Measurements from ENCODE around the gene FBXW4.

Gene FBXW4

DNA sequence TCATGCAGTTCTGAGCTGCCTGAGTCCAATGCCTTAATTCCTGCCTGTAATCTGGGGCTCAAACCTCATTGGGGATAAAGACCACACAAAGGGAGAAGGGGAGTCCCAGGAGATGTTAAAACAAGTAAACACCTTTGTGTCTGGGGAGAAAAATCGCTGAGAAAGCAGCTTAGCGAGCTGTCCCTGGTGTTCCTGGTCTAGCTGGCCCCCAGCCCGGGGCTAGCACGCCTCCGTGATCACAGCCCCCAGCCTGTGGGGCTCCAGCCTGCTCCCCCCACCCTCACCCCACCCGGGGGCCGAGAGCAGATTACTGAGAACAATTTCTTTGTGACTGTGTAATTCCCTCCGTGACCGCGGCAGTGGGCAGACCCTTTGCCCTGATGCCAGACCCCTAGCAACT lies 82.1 kb downstream of the FBXW4 start:
- TF ChIP-seq TCF12 (IDR thresholded peaks at IDR 0.05; ENCODE audit: low read depth) (no peak), TAF1 (IDR thresholded peaks at IDR 0.05; ENCODE audit: low read depth) (no peak), FOXM1 (IDR thresholded peaks at IDR 0.05; ENCODE audit: borderline replicate concordance, low read depth) (no peak), NFIC (IDR thresholded peaks at IDR 0.05) (no peak), CREB1 (IDR thresholded peaks at IDR 0.05; ENCODE audit: low read depth) (no peak), RAD21 (IDR thresholded peaks at IDR 0.05; ENCODE audit: low read depth) (no peak), YY1 (IDR thresholded peaks at IDR 0.05; ENCODE audit: low read depth) (no peak), ZBTB7A (IDR thresholded peaks at IDR 0.05; ENCODE audit: low read depth) (no peak), EP300 (IDR thresholded peaks at IDR 0.05; ENCODE audit: borderline replicate concordance) (no peak), EGR1 (IDR thresholded peaks at IDR 0.05) (no peak), CEBPB (IDR thresholded peaks at IDR 0.05) (no peak), TEAD4 (IDR thresholded peaks at IDR 0.05) (no peak)
- TF ChIP-seq, protein P1, sequence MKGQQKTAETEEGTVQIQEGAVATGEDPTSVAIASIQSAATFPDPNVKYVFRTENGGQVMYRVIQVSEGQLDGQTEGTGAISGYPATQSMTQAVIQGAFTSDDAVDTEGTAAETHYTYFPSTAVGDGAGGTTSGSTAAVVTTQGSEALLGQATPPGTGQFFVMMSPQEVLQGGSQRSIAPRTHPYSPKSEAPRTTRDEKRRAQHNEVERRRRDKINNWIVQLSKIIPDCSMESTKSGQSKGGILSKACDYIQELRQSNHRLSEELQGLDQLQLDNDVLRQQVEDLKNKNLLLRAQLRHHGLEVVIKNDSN (IDR thresholded peaks at IDR 0.05): no peak
- TF ChIP-seq, protein P2, sequence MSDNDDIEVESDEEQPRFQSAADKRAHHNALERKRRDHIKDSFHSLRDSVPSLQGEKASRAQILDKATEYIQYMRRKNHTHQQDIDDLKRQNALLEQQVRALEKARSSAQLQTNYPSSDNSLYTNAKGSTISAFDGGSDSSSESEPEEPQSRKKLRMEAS (IDR thresholded peaks at IDR 0.05): no peak
- TF ChIP-seq, protein P3, sequence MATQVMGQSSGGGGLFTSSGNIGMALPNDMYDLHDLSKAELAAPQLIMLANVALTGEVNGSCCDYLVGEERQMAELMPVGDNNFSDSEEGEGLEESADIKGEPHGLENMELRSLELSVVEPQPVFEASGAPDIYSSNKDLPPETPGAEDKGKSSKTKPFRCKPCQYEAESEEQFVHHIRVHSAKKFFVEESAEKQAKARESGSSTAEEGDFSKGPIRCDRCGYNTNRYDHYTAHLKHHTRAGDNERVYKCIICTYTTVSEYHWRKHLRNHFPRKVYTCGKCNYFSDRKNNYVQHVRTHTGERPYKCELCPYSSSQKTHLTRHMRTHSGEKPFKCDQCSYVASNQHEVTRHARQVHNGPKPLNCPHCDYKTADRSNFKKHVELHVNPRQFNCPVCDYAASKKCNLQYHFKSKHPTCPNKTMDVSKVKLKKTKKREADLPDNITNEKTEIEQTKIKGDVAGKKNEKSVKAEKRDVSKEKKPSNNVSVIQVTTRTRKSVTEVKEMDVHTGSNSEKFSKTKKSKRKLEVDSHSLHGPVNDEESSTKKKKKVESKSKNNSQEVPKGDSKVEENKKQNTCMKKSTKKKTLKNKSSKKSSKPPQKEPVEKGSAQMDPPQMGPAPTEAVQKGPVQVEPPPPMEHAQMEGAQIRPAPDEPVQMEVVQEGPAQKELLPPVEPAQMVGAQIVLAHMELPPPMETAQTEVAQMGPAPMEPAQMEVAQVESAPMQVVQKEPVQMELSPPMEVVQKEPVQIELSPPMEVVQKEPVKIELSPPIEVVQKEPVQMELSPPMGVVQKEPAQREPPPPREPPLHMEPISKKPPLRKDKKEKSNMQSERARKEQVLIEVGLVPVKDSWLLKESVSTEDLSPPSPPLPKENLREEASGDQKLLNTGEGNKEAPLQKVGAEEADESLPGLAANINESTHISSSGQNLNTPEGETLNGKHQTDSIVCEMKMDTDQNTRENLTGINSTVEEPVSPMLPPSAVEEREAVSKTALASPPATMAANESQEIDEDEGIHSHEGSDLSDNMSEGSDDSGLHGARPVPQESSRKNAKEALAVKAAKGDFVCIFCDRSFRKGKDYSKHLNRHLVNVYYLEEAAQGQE (IDR thresholded peaks at IDR 0.05; ENCODE audit: low read depth): no peak

DNA sequence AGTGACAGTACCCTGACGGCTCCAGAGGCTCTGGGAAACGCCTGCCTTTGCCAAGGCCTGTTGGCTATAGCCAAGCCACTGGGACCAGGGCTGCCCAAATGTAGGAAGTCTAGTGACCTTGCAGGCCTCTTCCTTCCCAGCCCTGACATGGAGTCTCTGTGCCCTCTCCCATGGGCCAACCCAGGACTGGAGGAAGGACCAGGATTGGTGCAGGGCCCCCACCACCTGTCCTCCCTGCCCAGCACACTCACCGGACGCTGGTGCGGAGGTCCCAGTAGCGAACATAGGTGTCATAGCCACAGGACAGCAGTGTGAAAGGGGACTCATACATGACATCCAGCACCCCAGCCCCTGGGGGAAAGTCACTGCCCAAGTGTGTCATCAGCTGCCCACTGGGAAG lies 82.9 kb downstream of the FBXW4 start:
- no peak for TF ChIP-seq NFIC (IDR thresholded peaks at IDR 0.05)
- no peak for TF ChIP-seq FOXM1 (IDR thresholded peaks at IDR 0.05; ENCODE audit: borderline replicate concordance, low read depth)
- TF ChIP-seq TAF1 (IDR thresholded peaks at IDR 0.05; ENCODE audit: low read depth): no peak
- no peak for TF ChIP-seq TEAD4 (IDR thresholded peaks at IDR 0.05)
- TF ChIP-seq, protein P3 (IDR thresholded peaks at IDR 0.05; ENCODE audit: low read depth): no peak
- no peak for TF ChIP-seq RAD21 (IDR thresholded peaks at IDR 0.05; ENCODE audit: low read depth)
- TF ChIP-seq TCF12 (IDR thresholded peaks at IDR 0.05; ENCODE audit: low read depth): no peak
- TF ChIP-seq EP300 (IDR thresholded peaks at IDR 0.05; ENCODE audit: borderline replicate concordance): no peak
- TF ChIP-seq CREB1 (IDR thresholded peaks at IDR 0.05; ENCODE audit: low read depth): no peak
- no peak for TF ChIP-seq CEBPB (IDR thresholded peaks at IDR 0.05)

DNA sequence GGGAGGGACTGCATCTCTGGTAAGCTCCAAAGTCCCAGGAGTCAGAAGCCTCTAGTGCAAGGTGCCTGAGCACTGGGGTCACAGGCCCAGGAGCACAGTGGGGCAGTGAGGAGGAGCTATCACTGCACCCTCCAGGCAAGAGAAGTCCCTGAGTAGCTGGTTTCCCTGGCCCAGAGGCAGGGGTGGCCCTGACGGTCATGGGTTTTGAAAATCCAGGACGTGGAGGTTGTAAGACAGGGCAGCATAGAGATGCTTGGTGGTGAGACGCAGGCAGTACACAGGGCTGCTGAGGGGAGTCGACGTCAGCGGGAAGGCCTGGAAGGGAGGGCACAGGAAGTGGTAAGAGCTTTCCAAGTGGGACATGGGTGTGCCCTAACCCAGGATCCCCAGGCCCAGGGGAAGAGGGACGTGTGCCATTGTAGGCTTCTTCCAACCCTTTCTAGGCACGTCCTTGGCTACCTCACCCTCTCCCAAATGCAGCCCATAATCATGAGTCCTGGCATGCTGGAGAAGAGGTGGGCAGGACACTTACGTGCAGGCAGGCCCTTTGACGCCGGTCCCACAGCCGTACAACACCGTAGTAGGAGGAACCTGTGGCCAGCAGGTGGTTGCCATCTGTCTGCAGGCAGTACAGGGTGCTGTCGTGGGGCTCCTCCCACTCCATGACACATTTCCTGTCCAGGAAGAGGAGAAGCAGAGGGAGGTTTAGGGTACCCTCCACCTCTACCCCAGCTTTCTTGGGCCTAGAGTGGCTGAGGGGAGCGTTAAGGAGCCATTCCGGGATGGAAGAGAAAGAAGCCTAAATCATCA lies 83.7 kb downstream of the FBXW4 start:
- TF ChIP-seq YY1 (IDR thresholded peaks at IDR 0.05; ENCODE audit: low read depth): no peak
- no peak for TF ChIP-seq CREB1 (IDR thresholded peaks at IDR 0.05; ENCODE audit: low read depth)
- TF ChIP-seq, protein P2 (IDR thresholded peaks at IDR 0.05): no peak
- TF ChIP-seq TEAD4 (IDR thresholded peaks at IDR 0.05): no peak
- TF ChIP-seq, protein P3 (IDR thresholded peaks at IDR 0.05; ENCODE audit: low read depth): no peak
- no peak for TF ChIP-seq ZBTB7A (IDR thresholded peaks at IDR 0.05; ENCODE audit: low read depth)
- TF ChIP-seq NFIC (IDR thresholded peaks at IDR 0.05): no peak
- no peak for TF ChIP-seq CEBPB (IDR thresholded peaks at IDR 0.05)
- TF ChIP-seq EGR1 (IDR thresholded peaks at IDR 0.05): no peak
- TF ChIP-seq, protein P1 (IDR thresholded peaks at IDR 0.05): no peak
- no peak for TF ChIP-seq EP300 (IDR thresholded peaks at IDR 0.05; ENCODE audit: borderline replicate concordance)
- no peak for TF ChIP-seq TCF12 (IDR thresholded peaks at IDR 0.05; ENCODE audit: low read depth)
- TF ChIP-seq RAD21 (IDR thresholded peaks at IDR 0.05; ENCODE audit: low read depth): no peak
- TF ChIP-seq TAF1 (IDR thresholded peaks at IDR 0.05; ENCODE audit: low read depth): no peak
- no peak for TF ChIP-seq FOXM1 (IDR thresholded peaks at IDR 0.05; ENCODE audit: borderline replicate concordance, low read depth)

DNA sequence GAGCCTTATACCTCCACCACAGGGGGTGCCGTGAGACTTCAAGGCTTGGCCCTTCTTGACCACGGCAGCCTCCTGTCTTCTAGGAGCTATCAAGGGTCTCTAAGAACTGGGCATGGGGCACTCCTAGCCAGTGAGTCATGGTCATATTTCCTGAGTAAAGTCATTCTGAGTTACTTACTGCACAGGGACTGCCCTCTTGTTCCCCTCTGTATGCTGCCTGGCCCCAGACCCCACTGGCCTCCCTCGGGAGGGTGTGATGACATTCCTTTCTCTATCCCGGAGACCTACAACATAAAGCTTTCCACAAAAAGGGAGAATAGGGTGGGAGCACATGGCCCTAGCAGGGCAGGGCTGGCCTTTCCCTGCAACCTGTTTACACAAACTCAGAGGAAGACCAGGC lies 85.5 kb downstream of the FBXW4 start:
- TF ChIP-seq YY1 (IDR thresholded peaks at IDR 0.05; ENCODE audit: low read depth): no peak
- no peak for TF ChIP-seq RAD21 (IDR thresholded peaks at IDR 0.05; ENCODE audit: low read depth)
- no peak for TF ChIP-seq TCF12 (IDR thresholded peaks at IDR 0.05; ENCODE audit: low read depth)
- TF ChIP-seq ZBTB7A (IDR thresholded peaks at IDR 0.05; ENCODE audit: low read depth): no peak
- TF ChIP-seq, protein P1 (IDR thresholded peaks at IDR 0.05): no peak
